GM21528 (cell line): Measurements from ENCODE around the gene CYTH1.

Experiments
- ATAC-seq: cut with Tn5 transposase; IDR thresholded peaks from one replicate; pipeline ENCODE4 v1.9.1; 2021; ENCODE audit warnings: mild to moderate bottlenecking, moderate library complexity; ENCODE audit not compliant: unreplicated experiment, low FRiP score

CYTH1 gene

DNA sequence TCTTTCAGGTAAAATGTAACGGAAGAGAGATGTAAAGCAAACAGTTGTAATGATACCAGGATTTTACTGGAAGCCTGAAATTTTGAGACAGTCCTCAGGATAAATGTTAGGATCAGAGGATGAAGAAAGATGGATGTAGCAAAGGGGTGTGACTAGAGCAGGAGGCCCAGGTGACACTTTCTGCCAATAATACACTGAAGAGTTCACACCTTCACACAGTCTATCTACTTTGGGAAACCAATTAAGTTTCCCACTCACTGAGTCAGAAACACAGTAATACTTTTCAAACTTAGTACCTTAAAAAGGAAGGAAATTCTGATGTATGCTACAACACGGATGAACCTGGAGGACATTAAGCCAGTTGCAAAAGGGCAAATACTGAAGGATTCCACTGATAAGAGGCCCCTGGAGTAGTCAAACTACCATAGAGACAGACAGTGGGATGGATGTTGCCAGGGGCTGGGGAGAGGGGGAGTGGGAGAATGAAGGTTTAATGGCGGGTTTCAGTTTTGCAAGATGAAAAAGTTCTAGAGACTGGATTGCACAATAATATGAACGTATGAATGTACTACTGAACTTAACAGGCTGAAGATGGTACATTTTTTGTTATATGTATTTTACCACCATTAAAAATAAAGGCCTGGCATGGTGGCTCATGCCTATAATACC lies 62.3 kb downstream of the CYTH1 start:
- ATAC-seq = no peak

DNA sequence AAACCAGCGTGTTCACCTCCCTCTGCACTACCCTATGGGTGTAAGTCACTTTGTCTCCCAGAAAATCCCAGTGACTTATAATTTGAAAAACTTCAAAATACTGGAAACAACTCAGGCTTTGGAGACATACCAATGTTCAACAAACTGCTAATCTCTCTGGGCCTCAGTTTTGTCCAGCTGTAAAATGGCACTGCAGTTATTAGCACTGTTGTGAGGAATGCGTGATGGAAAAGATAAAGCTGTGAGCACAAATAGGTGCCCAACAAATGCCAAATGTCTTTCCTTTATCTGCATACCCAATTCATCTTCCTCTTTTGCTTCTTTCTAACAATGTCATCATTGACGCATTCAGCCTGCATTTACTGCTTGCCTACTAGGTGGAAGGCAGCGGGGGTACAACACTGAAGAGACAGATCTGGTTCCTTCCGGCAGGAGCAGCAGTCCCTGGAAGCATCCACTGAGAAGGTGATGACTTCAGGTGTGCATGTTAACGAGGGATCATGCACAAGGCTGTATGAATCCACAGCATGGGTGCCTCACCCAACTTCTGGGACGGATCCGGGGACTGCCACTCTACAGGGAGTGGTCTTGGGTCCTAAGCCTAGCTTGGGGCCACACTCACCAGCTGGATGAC lies 63.4 kb downstream of the CYTH1 start:
- ATAC-seq = no peak

DNA sequence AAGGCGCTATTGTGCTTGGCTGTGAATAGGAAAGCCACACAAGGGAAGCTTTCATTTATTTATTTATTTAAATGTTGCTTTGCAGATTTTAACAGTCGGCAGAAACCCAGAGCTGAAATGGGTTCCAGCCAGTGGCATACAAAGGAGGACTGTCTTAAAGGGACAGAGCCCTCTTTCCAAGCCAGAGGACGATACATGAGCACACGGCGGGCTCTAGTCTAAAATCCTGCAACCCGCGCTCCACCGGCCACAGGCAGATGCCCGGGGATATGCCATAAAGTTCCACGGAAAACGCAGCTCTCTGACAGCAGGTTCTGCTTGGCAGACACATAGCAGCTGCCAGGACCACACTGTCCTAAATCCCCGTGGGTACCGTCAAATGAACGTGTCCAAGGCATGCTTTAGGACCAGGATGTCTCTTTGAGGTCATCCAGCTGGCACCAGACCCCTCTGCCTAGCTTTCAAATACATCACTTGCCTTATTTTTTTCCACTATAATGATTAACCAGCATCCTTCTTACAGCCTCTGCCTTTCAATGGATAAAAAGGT lies 64.6 kb downstream of the CYTH1 start:
- no peak for ATAC-seq

DNA sequence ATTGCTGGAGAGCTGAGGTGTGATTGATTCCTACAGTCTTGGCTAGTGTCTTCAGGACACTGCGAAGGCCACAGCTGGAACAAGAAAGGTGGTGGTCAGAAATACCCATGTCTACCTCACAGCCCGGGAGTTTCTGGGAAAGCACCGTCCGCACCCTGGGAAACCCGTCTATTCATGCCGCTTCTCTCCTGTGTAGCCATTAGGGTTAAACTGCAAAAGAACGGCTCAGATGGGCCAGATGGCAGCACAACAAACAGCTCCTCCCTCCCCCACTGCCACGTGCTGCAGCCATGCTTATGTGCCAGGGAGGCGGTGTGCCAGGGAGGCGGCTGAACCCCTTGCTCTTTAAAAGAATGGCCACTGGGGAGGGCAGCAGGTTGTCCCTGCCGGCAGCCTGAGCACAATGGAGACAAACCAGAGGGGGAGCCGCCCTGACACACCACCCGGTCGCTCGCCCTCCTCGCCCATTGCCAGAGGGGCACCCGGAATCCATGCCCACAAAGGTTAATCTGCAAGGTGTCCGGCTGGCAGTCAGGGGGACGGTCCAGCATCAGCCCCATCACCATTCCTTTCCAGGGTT lies 65.2 kb downstream of the CYTH1 start:
- ATAC-seq = no peak

DNA sequence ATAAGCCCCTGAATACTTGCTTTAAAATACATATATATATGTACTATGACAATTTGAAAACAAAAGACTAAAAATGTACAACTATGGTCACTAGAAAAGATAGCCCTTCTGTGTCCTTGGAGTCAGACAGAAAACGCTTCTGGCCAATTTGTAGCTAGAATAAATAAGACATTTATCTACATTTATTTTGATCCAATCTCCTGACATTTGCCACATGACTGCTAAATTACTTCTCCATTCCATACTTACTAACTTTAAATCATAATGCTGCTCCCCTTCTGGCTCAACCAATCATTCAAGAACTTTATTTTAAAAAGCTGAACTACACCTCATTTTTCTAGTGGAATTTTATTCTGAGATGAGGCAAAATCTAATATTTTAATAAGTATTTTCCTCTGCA lies 65.8 kb downstream of the CYTH1 start:
- ATAC-seq = no peak

DNA sequence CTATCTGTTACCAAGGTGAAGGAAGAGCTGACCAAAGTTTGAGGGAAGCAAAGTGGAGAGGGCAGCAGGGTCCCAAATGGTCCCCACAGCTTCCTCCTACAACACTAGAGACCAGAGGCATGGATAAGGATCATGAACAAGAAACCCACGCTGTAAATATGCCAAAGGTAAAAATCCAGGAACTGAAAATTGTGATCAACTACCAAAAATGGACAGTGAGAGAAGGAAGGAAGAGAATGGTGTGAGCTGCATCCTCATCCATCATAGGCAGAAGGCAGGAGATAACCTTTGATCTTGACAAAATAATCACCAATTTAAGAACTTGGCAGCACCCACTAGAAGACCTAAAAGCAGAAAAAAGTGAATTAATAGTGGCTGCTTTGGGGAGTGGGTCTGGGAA lies 66.2 kb downstream of the CYTH1 start:
- no peak for ATAC-seq

DNA sequence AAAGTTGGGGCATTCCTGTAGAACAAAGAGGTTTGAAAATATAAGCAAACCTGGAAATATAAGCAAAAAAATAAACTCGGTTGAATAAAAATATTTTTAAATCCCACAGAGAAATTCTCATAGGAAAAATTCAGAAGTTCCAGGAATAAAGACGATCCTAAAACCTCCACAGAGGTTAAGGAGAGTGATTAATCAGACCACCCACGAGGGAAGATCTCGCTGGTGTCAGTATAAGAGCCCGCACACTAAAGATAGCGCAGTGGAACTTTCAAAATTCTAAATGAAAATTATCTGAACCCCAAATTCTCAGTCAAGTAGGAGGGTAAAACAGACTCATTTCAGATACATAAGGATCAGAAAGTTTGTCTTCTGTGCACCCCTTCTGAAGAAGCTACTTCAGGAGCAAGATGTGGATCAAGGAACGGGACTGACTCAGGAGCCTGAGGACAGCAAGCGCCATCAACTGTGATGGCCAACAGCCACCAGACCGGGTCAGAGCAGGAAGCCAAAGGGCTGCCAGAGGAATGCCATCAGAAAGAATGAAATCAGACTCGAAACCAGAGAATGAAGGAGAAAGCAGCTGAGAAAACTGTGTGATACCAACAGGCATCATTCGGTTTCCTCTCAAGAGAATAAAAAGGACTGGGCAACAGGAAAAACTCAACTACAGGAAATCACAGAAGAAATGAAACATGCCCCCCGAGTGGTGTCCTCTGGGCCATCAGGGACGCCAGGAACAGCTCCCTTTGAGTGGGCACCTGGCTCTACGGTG lies 66.9 kb downstream of the CYTH1 start:
- no peak for ATAC-seq

DNA sequence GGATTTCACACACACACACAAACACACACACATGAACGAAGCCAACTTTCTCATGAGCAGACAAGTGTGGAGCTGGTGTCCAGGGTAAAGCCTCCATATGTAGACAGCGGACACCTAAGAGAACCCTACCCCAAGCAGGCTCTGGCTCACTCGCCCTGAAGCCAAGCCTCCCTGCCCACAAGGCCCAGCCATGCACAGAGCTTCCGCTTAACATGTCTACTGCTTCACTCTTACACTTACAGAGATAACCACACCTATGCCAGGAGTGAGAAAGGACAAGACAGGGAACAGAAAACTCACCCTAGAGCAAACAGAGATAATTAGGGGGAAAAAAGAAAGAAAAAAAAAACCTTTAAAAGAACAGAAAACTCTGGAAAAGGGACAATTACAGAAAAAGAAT lies 67.5 kb downstream of the CYTH1 start:
- no peak for ATAC-seq

DNA sequence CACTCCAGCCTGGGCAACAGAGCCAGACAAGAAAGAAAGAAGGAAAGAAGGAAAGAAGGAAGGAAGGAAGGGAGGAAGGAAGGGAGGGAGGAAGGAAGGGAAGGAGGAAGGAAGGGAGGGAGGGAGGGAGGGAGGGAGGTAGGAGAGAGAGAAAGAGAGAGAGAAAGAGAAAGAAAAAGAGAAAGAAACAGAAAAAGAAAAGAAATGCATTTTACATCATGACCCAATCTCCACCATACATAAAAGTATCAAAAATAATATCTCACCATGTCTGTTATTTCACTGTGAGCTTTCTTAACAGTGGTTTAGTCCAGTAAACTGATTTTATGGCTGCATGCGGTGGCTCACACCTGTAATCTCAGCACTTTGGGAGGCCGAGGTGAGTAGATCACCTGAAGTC lies 70.0 kb downstream of the CYTH1 start:
- no peak for ATAC-seq

DNA sequence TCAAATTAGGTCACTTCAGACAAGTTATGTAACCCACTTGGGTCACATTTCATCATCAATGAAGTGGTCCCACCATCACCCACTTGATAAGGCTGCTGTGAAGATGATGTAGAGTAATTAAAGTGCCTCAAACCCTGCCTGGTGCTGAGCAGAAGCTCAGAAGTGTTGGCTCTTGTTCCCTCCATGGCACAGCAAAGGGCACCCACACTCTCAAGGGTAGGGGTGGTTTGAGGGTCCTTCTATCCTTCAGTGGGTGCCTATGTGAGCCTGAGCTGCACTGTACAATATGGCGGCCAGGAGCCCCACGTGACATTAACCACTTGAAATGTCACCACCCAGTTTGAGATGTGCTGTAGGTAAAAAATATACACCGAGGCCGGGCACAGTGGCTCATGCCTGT lies 71.5 kb downstream of the CYTH1 start:
- ATAC-seq = no peak

DNA sequence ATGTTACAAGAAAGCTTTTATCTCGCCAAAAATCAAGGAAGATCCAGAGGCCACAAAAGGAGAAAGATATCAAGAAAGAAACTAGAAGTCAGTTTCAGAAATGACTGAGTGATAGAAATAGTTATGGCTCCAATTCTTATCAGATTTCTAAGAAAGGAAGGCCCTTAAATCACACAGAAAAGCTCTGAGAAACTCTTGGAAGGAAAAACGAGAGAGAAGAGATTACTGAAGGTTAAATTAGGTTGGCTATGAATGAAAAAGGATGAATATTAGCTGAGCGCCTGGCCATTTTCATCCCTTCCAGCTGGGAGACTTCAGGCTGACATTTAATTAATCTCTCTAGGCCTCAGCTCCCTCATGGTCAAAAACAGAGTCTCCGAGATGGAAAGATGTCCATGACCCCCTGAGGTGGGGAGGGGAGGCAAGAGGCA lies 72.3 kb downstream of the CYTH1 start:
- no peak for ATAC-seq

DNA sequence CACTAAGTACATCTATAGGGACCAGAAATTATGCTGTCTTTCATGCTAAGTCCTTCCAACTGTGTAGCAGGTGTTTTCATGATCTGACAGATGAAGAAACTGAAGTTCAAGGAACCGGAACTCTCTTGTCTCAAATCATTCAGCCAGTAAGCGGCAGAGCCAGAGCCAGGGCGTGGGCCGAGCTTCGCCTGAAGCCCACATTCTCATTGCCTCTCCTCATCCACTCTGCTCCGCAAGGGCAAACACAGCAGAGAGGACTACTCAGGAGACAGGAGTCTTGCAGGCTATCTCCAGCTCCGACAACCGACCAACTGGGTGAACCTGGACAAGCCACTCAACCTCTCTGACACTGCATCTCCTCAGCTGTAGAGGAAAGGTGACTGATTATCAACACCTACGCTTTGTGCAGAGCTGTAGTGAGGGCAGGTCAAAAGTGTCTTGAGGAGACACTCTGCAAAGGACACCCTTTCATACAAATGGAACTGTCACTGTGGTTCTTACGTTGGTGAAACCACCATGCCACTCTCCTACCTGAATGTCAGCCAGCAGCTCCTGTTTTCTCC lies 72.9 kb downstream of the CYTH1 start:
- ATAC-seq = peak; percentile 46

DNA sequence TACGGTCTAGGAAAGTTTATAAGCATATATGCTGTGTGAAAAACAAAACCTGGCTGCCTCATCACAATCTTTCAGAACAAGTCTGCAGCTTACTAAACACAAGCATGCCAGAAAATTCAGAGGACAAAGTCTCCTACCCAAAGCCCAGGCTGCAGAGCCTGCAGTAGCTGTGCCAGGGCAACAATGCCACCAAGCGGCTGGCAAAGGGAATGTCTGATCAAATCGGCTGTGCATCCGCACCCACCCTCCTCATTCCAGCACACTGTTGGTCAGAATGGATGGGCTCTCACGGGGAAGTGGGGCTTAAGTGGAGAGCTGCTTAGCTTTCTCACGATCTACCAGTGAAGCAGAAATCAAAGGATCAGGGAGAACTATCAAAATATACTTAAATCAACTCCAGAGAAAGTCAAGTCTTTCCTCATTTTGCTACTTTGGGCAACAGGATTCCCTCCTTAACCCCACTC lies 73.5 kb downstream of the CYTH1 start:
- ATAC-seq = peak; percentile 49

DNA sequence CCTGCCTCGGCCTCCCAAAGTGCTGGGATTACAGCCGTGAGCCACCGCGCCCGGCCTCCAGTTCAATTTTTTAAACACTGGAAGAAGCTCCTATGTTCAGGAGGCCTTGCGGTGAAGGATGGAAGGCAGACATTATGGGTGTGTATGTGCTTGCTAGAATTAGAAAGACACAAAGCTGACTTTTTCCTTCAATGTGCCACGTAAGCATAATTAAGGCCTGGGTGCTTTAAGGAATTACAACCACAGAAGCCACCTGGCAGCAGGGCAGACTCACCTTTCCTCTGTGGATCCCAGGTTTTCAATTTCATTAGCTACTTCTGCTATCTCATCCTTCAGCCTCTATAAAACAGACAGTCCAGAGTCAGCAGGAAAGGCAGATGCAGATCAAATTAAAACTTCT lies 74.2 kb downstream of the CYTH1 start:
- ATAC-seq = no peak

DNA sequence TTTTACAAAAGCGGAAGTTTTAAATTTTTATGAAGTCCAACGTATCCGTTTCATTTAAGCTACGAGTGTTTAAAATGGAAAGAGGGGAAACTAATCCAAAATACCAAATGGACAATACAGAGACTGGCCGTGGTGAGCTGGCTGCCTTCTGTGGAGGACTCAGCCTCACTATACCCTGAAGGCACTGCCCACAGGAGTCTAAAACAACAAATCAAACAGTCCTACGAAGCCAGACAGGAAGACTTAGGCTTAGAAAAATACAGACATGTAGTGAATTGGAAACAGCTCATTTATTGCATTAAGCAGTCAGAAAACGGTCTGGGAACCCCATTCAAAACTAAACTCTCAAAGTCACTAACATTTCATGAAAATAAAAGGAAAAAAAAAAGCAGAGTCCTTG lies 75.1 kb downstream of the CYTH1 start:
- no peak for ATAC-seq

DNA sequence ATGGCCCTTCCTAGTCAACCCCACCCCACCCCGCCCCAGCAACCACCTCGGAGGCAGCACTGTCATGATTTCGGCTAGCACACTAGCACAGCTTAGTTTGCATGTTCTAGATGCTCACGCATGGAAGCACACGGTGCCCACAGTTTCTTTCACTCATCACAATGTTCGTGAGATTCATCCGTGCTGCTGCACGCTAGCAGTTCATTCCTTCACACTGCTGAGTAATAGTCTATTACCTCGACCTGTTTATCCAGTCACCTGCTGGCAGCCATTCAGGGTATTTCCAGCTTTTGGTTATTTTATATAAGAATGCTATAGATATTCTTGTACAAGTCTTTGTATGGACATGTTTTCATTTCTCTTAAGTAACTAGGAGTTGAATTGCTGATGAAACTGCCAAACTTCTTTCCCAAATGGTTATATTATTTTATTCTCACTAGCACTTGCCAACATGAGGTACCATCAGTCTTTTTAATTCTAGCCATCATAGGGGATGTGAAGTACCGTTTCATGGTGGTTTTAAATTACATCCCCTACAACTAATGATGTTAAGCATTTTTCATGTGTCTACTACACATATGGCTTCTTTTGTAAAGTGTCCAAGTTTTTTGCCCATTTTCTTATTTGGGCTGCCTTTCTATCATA lies 75.7 kb downstream of the CYTH1 start:
- ATAC-seq = peak; percentile 49

DNA sequence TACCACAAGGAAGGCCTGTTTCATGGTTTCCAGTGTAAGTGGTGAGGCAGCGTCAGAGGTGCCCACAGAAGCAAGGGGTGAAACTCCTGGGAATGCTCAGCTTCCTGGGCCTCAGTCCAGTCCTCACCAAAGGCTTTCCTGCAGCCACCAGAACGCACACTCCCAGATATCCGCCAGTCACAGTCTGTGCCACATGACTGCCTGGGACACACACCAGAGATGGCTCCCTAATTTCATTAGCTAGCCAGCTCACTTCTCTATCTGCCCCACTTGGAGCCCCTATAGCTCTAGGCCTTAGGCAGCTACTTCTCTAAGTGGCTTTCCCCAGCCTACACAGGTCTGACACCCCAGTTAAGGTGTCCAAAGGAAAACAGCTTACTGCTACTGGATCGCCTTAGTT lies 77.0 kb downstream of the CYTH1 start:
- ATAC-seq = no peak

DNA sequence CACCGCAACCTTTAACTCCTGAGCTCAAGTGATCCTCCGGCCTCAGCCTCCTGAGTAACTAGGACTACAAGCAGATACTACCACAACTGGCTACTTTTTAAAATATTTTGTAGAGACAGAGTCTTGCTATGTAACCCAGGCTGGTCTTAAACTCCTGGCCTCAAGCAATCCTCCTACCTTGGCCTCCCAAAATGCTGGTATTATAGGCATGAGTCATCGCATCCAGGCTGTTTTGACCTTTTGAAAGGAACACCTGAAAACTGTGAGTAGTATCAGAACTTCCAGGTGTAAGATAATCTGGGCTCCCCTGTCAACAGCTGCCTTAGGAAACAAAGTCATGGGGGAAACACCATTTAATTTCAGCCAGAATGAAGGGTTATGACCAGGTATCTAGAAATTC lies 77.5 kb downstream of the CYTH1 start:
- ATAC-seq = no peak

DNA sequence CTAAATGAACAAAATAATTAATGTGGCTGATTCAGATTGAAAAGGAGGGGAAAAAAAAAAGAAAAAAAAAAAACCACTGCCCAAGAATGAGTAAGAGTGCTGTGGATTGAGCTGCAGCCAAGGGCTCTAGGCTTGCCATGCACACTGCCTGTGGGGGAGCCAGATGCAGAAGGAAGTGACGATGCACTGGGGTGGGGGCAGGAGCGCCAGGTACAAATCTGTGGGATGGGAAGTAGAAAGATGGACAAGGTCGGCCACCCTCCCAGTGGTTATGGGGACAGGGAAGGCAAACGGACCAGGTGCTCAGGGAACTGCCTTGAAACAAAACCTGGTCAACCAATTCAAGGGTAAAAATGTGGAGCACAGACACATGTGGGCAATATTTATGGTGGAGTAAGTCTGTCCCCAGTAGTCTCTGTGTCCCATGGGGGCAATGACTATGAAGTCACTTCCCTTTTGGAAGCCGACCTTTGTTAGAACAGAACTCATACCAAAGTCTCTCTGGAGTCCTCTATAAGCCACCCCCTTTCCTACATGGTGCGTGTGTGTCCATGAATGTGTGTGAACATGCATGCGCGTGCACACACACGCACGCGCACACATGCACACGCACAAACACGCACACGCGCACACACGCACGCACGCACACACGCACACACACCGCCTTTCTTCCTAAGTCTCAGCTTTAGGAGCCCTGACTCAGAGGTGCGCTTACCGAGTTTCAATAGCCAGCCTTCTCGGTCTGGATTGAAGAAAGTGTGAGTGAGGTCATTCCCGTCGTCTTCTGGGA lies 84.3 kb downstream of the CYTH1 start:
- no peak for ATAC-seq
